Measurements from ENCODE around the gene AOPEP. TPM values are rescaled to one million over a fixed set of nuclear protein-coding genes. Genes with fewer than 3 reads are reported as not detected.
A peak's percentile ranks its signal among the peaks of the same experiment; 100 is the strongest.

Gene AOPEP
- total RNA-seq, 1 donor from 2014 or later = 24.8 TPM

DNA sequence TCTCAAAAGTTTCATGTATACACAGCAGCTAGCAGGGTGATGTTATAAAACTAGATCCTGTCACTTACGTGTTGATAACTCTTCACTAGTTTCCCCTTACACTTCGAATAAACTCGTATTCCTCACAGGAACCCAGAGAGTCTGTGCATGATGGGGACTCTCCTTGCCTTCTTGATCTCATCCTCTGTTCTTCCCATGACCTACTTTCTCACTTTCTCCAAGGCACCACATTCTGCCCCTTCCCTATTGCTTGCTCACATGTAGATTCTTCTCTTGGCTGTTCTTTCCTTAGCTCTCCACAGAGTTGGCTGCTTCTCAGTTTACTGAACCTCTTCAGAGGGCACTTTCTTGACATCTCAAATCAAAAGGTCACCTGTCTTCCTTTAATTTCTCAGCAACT, 1.2 kb upstream of the AOPEP start:
- Mint-ChIP-seq H3K9me3 (peaks cover 8% of the 10 kb centered on the region), H3K4me3 (peak overlapping the region; percentile 11), H3K4me1 (peaks cover 24% of the 10 kb centered on the region), H3K27me3 (ENCODE audit: low read depth) (no peaks in the 10 kb centered on the region), H3K36me3 (ENCODE audit: low read depth) (no peaks in the 10 kb centered on the region), H3K27ac (ENCODE audit: unreplicated experiment) (no peak overlapping the region)
- no peak for DNase-seq (ENCODE audit: low read depth, low spot score)
- TF ChIP-seq, protein P1, sequence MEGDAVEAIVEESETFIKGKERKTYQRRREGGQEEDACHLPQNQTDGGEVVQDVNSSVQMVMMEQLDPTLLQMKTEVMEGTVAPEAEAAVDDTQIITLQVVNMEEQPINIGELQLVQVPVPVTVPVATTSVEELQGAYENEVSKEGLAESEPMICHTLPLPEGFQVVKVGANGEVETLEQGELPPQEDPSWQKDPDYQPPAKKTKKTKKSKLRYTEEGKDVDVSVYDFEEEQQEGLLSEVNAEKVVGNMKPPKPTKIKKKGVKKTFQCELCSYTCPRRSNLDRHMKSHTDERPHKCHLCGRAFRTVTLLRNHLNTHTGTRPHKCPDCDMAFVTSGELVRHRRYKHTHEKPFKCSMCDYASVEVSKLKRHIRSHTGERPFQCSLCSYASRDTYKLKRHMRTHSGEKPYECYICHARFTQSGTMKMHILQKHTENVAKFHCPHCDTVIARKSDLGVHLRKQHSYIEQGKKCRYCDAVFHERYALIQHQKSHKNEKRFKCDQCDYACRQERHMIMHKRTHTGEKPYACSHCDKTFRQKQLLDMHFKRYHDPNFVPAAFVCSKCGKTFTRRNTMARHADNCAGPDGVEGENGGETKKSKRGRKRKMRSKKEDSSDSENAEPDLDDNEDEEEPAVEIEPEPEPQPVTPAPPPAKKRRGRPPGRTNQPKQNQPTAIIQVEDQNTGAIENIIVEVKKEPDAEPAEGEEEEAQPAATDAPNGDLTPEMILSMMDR (conservative IDR thresholded peaks at IDR 0.05) = no peak

DNA sequence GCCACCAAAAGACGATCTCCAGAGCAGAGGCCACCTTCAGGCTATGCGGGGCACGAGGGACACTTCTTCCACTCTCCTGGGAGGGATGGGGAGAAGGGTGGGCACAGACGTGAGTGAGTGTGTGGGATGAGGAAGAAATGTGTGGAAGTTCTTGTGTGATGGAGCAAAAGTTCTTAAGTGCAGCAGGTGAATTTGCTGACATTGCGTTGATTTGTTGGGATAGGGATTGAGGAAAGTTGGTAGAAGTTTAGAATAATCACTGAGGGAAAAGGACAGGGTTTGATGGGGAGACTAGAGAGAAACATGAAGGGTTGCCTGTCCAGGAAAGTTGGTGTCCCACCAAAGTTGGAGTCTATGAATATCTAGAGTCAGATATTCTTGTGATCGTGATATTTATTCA, 2.2 kb downstream of the AOPEP start:
- Mint-ChIP-seq H3K27ac (ENCODE audit: unreplicated experiment) (peak overlapping the region; percentile 31), H3K36me3 (ENCODE audit: low read depth) (no peaks in the 10 kb centered on the region), H3K4me3 (peak overlapping the region; percentile 47), H3K9me3 (no peaks in the 10 kb centered on the region), H3K27me3 (ENCODE audit: low read depth) (no peaks in the 10 kb centered on the region), H3K4me1 (peaks cover 20% of the 10 kb centered on the region)
- no peak for DNase-seq (ENCODE audit: low read depth, low spot score)
- TF ChIP-seq, protein P1 (conservative IDR thresholded peaks at IDR 0.05) = no peak

DNA sequence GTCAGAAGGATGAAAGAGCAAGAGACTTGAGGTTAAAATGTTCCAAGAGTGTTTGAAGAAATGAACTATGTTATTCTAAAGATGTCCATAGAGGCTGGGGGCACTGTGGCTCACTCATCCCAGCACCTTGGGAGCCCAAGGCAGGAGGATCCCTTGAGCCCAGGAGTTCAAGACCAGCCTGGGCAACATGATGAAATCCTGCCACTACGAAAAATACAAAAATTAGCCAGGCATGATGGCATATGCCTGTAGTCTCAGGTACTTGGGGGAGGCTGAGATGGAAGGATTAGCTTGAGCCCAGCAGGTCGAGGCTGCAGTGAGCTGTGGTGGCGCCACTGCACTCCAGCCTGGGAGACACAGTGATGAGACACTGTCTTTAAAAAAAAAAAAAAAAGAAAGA, 2.7 kb downstream of the AOPEP start:
- no peak overlapping the region for H3K27ac Mint-ChIP-seq (ENCODE audit: unreplicated experiment)
- no peak for DNase-seq (ENCODE audit: low read depth, low spot score)
- H3K4me1 Mint-ChIP-seq = peaks cover 24% of the 10 kb centered on the region

DNA sequence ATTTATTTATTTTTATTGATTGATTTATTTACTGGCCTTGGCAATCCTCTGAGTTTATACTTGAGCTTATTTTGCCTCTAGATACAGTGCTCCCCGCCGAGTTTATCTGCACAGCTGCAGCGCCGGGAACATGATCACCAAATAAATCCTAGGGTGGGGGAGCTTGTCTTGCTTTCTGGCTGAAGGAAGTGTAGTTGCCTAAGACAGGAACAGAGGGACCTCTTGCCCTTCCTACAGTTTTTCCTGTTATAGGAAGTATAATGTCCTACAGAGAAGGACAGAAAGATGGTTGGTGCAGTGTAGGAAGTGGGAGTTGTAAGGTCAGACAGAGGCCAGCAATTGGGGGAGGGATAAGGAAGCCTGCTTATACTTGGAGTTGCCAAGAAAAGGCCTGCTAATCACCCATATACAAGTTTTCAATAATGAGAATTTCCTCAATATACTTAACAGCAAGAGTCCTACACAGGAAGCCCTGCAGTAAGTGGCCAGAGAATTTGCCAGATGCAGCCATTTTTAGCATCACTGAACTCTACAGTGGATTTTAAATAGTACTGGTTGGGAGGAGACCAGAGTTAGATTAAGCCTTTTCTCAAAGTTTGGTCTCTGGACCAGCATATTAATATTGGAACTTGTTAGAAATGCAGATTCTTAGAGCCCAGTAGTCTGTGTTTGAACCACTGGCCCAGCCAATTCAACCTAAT, 7.7 kb downstream of the AOPEP start:
- no peaks in the 10 kb centered on the region for H3K27me3 Mint-ChIP-seq (ENCODE audit: low read depth)
- H3K36me3 Mint-ChIP-seq (ENCODE audit: low read depth) = peaks cover 4% of the 10 kb centered on the region
- H3K4me3 Mint-ChIP-seq = no peak overlapping the region
- no peaks in the 10 kb centered on the region for H3K9me3 Mint-ChIP-seq
- no peak overlapping the region for H3K27ac Mint-ChIP-seq (ENCODE audit: unreplicated experiment)
- DNase-seq (ENCODE audit: low read depth, low spot score) = no peak
- peaks cover 9% of the 10 kb centered on the region for H3K4me1 Mint-ChIP-seq
- TF ChIP-seq, protein P1 (conservative IDR thresholded peaks at IDR 0.05) = no peak

More for the DNA sequence above, 2.7 kb downstream of the AOPEP start:
- Mint-ChIP-seq H3K4me3 (peak overlapping the region; percentile 47), H3K9me3 (no peaks in the 10 kb centered on the region), H3K27me3 (ENCODE audit: low read depth) (no peaks in the 10 kb centered on the region), H3K36me3 (ENCODE audit: low read depth) (no peaks in the 10 kb centered on the region)
- TF ChIP-seq, protein P1 (conservative IDR thresholded peaks at IDR 0.05) = no peak

DNA sequence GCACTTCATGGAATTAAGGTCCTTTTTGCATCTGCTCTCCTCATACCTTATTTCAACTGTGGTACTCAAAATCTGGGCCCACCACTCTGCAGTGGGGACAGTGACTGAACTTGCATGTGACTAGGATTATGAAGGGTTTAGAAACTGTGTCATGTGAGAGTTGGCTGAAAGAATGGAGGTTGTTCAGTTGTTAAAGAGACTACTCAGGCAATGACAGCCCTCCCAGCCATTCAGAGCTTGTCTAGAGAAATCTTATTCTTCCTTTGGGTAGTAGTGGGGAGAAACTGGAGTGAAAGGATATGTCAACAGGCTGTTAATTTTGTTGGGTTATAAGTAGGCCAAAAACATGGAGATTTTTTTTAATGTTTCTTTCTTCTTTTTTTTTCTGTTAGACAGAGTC, 10.3 kb downstream of the AOPEP start:
- Mint-ChIP-seq H3K9me3 (peaks cover 2% of the 10 kb centered on the region), H3K36me3 (ENCODE audit: low read depth) (peaks cover 5% of the 10 kb centered on the region), H3K4me3 (no peak overlapping the region), H3K27me3 (ENCODE audit: low read depth) (no peaks in the 10 kb centered on the region), H3K4me1 (peaks cover 24% of the 10 kb centered on the region), H3K27ac (ENCODE audit: unreplicated experiment) (no peak overlapping the region)
- no peak for DNase-seq (ENCODE audit: low read depth, low spot score)
- TF ChIP-seq, protein P1 (conservative IDR thresholded peaks at IDR 0.05) = no peak
